ENCODE measurements around the gene AMDHD2. TPM values are rescaled to one million over a fixed set of nuclear protein-coding genes. Genes with fewer than 3 reads are reported as not detected.

AMDHD2 gene
- total RNA-seq, 4 donors from 2014 or later, result 30.2 to 115 (median 52.4) TPM

DNA sequence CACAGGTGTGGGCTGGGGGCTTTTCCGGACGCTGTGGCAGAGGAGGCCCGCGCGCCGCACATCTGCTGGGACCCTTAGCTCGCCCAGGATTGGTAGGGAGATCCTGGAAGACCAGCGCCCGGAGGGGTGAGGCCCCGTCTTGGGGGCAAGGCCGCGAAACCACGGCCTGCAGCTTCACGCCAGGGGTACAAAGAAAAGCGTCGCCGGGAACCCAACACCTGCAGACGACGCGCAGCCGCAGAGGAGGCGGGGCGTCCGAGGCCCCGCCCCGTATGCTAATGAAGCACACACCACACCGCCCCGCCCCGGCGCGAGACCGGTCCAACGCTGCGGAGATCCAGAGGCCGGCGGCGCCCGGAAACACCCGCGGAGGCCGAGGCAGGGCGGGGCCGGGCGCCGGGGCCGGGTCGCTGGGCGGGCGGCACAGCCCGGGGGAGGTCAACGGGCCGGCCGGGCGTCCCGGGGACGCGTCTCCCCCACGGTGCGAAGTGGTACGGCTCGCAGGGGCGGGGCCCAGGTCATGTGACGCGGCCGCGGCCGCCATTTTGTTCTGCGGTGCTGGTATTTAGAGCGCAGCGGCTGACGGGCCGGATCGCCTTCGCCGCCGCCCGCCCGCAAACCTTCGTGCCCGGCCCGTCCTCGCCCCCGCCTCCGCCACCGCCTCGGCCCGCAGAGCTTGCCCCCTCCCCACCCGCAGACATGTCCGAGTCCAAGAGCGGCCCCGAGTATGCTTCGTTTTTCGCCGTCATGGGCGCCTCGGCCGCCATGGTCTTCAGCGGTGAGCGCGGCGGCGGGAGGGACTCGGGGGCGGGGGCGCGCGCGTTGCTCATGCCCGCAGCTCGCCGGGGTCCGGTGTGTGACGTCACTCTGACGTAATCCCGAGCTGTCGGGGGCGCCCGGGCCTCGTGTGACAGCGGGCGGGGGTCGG is 6.5 kb upstream of the AMDHD2 start, which contains the start of gene ATP6V0C:
Gene ATP6V0C (plus strand): TSS at position 548 of the 928 bp plus-strand sequence. CDS start 152 bp downstream, at position 700.
- H3K27me3 ChIP-seq, result no peaks in the 10 kb centered on the region
- intact Hi-C loops (cut with DNase I; ENCODE audit: low total_unique reads) (no loop called here), in situ Hi-C loops (cut with MboI; ENCODE audit: low pct_ligation_motif_present in 1 of 4, low pct_unique_long_range_greater_than_20kb in 1 of 4, low sequenced_read_pairs in 3 of 4) (no loop called here)
- WGBS, 2 donors (ENCODE audit: low coverage in 1 of 2), result 7% methylated on average over 43 of the region's 122 CpGs; no CpG with 5 or more reads in 1 of the 2 donors
- no peaks in the 10 kb centered on the region for H3K9me3 ChIP-seq
- TF ChIP-seq POLR2AphosphoS5 (IDR thresholded peaks at IDR 0.05) (peak; percentile 90 to 96 (median 96)), EP300 (IDR thresholded peaks at IDR 0.05; ENCODE audit: low read depth) (no peak), POLR2A (IDR thresholded peaks at IDR 0.05) (peak; percentile 93)
- TF ChIP-seq, protein P1, sequence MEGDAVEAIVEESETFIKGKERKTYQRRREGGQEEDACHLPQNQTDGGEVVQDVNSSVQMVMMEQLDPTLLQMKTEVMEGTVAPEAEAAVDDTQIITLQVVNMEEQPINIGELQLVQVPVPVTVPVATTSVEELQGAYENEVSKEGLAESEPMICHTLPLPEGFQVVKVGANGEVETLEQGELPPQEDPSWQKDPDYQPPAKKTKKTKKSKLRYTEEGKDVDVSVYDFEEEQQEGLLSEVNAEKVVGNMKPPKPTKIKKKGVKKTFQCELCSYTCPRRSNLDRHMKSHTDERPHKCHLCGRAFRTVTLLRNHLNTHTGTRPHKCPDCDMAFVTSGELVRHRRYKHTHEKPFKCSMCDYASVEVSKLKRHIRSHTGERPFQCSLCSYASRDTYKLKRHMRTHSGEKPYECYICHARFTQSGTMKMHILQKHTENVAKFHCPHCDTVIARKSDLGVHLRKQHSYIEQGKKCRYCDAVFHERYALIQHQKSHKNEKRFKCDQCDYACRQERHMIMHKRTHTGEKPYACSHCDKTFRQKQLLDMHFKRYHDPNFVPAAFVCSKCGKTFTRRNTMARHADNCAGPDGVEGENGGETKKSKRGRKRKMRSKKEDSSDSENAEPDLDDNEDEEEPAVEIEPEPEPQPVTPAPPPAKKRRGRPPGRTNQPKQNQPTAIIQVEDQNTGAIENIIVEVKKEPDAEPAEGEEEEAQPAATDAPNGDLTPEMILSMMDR (IDR thresholded peaks at IDR 0.05), result no peak
- H3K4me3 ChIP-seq, result peak within 1 kb of the TSS; percentile 85 to 99 (median 88)
- H3K36me3 ChIP-seq, result no peaks in the 10 kb centered on the region
- H3K27ac ChIP-seq, result peak within 1 kb of the TSS; percentile 96 to 99 (median 98)
- peak; percentile 96 for DNase-seq
- H3K4me1 ChIP-seq, result peaks cover 32 to 53% (median 43%) of the 10 kb centered on the region in 4 donors

DNA sequence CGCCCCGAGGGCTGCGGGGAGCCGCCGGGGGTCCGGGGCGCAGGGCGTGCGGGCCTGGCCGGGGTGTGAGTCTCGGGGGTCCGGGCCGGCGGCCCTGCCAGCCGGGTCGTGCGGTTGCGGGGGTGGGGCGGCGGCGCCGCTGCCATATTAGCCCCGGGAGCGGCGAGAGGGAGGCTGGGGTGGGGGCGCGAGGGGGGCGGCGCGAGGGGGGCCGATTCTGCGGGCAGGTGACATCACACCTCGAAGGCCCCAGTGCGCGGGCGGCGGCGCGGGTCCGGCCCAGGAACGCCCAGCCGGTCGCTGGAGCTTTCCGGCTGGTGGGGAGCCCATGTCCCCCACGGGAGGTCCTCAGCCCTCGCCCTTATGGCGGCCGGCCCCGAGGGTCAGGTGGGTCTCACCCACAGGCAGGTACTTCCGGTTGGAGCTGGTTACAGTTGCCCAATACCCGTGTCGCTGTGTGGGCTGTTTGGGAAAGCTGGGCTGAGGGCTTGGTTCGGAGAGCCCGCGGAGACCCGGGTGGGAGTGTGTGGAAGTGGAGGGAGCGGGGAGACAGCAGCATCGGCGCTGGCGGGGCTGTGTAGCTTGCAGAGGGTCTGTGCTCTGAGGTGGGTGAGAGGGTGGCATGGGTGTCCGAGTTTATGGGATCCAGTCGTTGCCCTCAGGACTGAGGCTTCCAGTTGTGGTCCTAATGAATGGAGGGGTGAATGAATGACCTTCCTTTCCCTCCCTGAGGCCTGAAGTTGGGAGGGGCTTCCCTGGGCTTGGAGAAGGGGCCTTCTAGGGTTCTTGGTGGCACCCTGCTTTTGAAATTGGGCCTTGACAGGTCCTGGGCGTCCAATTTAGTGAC is 5.6 kb upstream of the AMDHD2 start:
- in situ Hi-C loops (cut with MboI; ENCODE audit: low pct_ligation_motif_present in 1 of 4, low pct_unique_long_range_greater_than_20kb in 1 of 4, low sequenced_read_pairs in 3 of 4) (no loop called here), intact Hi-C loops (cut with DNase I; ENCODE audit: low total_unique reads) (no loop called here)
- no peaks in the 10 kb centered on the region for H3K9me3 ChIP-seq
- H3K27me3 ChIP-seq, result no peaks in the 10 kb centered on the region
- TF ChIP-seq POLR2AphosphoS5 (IDR thresholded peaks at IDR 0.05) (peak in 1 of 3 donors; percentile 17), POLR2A (IDR thresholded peaks at IDR 0.05) (no peak), EP300 (IDR thresholded peaks at IDR 0.05; ENCODE audit: low read depth) (no peak)
- TF ChIP-seq, protein P1 (IDR thresholded peaks at IDR 0.05), result no peak
- no peaks in the 10 kb centered on the region for H3K36me3 ChIP-seq
- H3K27ac ChIP-seq, result peak overlapping the region; percentile 96 to 99 (median 98)
- no peak for DNase-seq
- peak overlapping the region; percentile 85 to 99 (median 88) for H3K4me3 ChIP-seq
- H3K4me1 ChIP-seq, result peaks cover 41 to 62% (median 52%) of the 10 kb centered on the region in 4 donors
- WGBS, 2 donors (ENCODE audit: low coverage in 1 of 2), result 1% methylated on average over 14 of the region's 63 CpGs; no CpG with 5 or more reads in 1 of the 2 donors

DNA sequence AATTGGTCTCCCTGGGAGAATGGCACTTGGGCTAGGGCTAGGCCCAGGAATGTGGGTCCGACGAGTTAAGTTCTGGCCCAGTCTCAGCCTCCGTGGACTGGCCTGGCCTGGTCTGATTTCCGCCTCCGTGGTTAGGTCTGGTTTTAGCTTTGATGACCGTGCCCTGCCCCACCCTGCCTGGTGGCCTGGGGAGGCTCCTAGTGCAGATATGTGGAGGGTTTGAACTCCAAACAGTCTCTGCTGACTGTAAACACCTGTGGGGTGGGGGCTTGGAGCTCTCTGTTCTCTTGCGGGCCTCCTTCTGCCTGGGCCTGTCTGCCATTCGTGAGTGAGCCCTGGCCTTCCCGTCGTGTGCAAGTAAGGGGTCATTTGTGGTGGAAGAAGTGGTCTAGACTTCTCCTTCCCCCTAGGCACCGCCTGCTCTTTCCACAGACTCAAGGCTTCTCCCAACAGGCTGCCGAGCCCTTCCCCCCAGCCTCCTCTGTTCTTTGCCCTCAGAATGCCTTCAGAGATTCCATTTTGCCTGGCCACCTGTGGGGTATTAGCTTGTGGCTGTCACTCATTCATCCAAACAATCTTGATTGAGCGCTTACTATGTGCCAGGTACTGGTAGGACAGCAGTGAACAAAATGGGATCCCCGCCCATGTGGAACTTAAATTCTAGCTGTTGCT is 4.9 kb upstream of the AMDHD2 start:
- no peak for DNase-seq
- Histone ChIP-seq H3K27me3 (no peaks in the 10 kb centered on the region), H3K4me1 (peaks cover 44 to 66% (median 57%) of the 10 kb centered on the region in 4 donors), H3K9me3 (no peaks in the 10 kb centered on the region), H3K27ac (peak overlapping the region; percentile 96 to 99 (median 98)), H3K36me3 (no peaks in the 10 kb centered on the region), H3K4me3 (peak overlapping the region; percentile 85 to 99 (median 88))
- no peak for TF ChIP-seq EP300 (IDR thresholded peaks at IDR 0.05; ENCODE audit: low read depth)
- TF ChIP-seq POLR2AphosphoS5 (IDR thresholded peaks at IDR 0.05), result peak in 1 of 3 donors; percentile 25
- TF ChIP-seq, protein P1 (IDR thresholded peaks at IDR 0.05), result no peak
- peak; percentile 3 for TF ChIP-seq POLR2A (IDR thresholded peaks at IDR 0.05)
- intact Hi-C loops (cut with DNase I; ENCODE audit: low total_unique reads), result no loop called here
- in situ Hi-C loops (cut with MboI; ENCODE audit: low pct_ligation_motif_present in 1 of 4, low pct_unique_long_range_greater_than_20kb in 1 of 4, low sequenced_read_pairs in 3 of 4), result no loop called here
- WGBS, 2 donors (ENCODE audit: low coverage in 1 of 2), result 16 to 50% methylated on average over 3 to 14 of the region's 14 CpGs
